ENCODE data around the gene CADM2.

Gene CADM2

GRCh38 chr3:85244091-85244490 is 285.3 kb downstream of the CADM2 start:
- no peak overlapping the region for H3K4me3 ChIP-seq (ENCODE audit: insufficient read depth in 1 of 2, low read depth in 1 of 2, low read length in 2 of 2)
- no peak overlapping the region for H3K4ac ChIP-seq (ENCODE audit: low read depth in 1 of 2, low read length in 2 of 2)
- no peak overlapping the region for H2AFZ ChIP-seq (ENCODE audit: low read depth, low read length)
- H2BK5ac ChIP-seq (ENCODE audit: low read depth, low read length, poor library complexity, severe bottlenecking): no peak overlapping the region
- no peak overlapping the region for H4K8ac ChIP-seq (ENCODE audit: low read length)
- H3K4me1 ChIP-seq (ENCODE audit: control insufficient read depth, insufficient read depth, low read depth, low read length): no peaks in the 10 kb centered on the region
- no peak overlapping the region for H3K4me2 ChIP-seq (ENCODE audit: low read length, poor library complexity, severe bottlenecking)
- no peak overlapping the region for H2BK15ac ChIP-seq (ENCODE audit: low read depth, poor library complexity, severe bottlenecking)
- no peak overlapping the region for H3K18ac ChIP-seq (ENCODE audit: low read depth in 1 of 2, low read length in 2 of 2)
- 75% methylated on average over 2 of the region's 4 CpGs for WGBS
- H3K14ac ChIP-seq (ENCODE audit: low read length in 2 of 2): no peak overlapping the region
- no peak overlapping the region for H3K23ac ChIP-seq (ENCODE audit: low read length in 2 of 2)
- H3K9ac ChIP-seq (ENCODE audit: low read length): no peak overlapping the region
- no peak overlapping the region for H2AK5ac ChIP-seq (ENCODE audit: low read length, severe bottlenecking)
- H2BK120ac ChIP-seq (ENCODE audit: low read depth, low read length): no peak overlapping the region
- no peak overlapping the region for H4K91ac ChIP-seq (ENCODE audit: low read length)
- no peak overlapping the region for H3K27ac ChIP-seq (ENCODE audit: low read length, poor library complexity, severe bottlenecking)
- H3K27me3 ChIP-seq (ENCODE audit: control insufficient read depth in 1 of 2, insufficient read depth in 1 of 2, low read length in 2 of 2): no peaks in the 10 kb centered on the region
- no peak overlapping the region for H2BK12ac ChIP-seq (ENCODE audit: low read length in 2 of 2)
- no peaks in the 10 kb centered on the region for H3K36me3 ChIP-seq (ENCODE audit: control insufficient read depth in 1 of 2, insufficient read depth in 2 of 2, low read depth in 1 of 2, low read length in 2 of 2)
- H3K9me3 ChIP-seq (ENCODE audit: control insufficient read depth, low read length): no peaks in the 10 kb centered on the region
- no peak for DNase-seq
- H3K79me1 ChIP-seq (replicated peaks; ENCODE audit: low read length, poor library complexity, severe bottlenecking): no peaks in the 10 kb centered on the region

- no peak overlapping the region for H3K27ac ChIP-seq (ENCODE audit: low read length, poor library complexity, severe bottlenecking)
- no peak overlapping the region for H2AFZ ChIP-seq (ENCODE audit: low read depth, low read length)
- no peaks in the 10 kb centered on the region for H3K9me3 ChIP-seq (ENCODE audit: control insufficient read depth, low read length)
- no peaks in the 10 kb centered on the region for H3K27me3 ChIP-seq (ENCODE audit: control insufficient read depth in 1 of 2, insufficient read depth in 1 of 2, low read length in 2 of 2)
- H3K14ac ChIP-seq (ENCODE audit: low read length in 2 of 2): no peak overlapping the region
- no peak overlapping the region for H3K4me2 ChIP-seq (ENCODE audit: low read length, poor library complexity, severe bottlenecking)
- no peak overlapping the region for H2AK5ac ChIP-seq (ENCODE audit: low read length, severe bottlenecking)
- H3K18ac ChIP-seq (ENCODE audit: low read depth in 1 of 2, low read length in 2 of 2): no peak overlapping the region
- no peak overlapping the region for H4K91ac ChIP-seq (ENCODE audit: low read length)
- H4K8ac ChIP-seq (ENCODE audit: low read length): no peak overlapping the region
- no peak for DNase-seq
- no peak overlapping the region for H2BK15ac ChIP-seq (ENCODE audit: low read depth, poor library complexity, severe bottlenecking)
- H2BK12ac ChIP-seq (ENCODE audit: low read length in 2 of 2): no peak overlapping the region
- no peak overlapping the region for H3K9ac ChIP-seq (ENCODE audit: low read length)
- no peaks in the 10 kb centered on the region for H3K4me1 ChIP-seq (ENCODE audit: control insufficient read depth, insufficient read depth, low read depth, low read length)
- H2BK120ac ChIP-seq (ENCODE audit: low read depth, low read length): no peak overlapping the region
- no peaks in the 10 kb centered on the region for H3K36me3 ChIP-seq (ENCODE audit: control insufficient read depth in 1 of 2, insufficient read depth in 2 of 2, low read depth in 1 of 2, low read length in 2 of 2)
- no peak overlapping the region for H2BK5ac ChIP-seq (ENCODE audit: low read depth, low read length, poor library complexity, severe bottlenecking)
- H3K4me3 ChIP-seq (ENCODE audit: insufficient read depth in 1 of 2, low read depth in 1 of 2, low read length in 2 of 2): no peak overlapping the region
- no peak overlapping the region for H3K23ac ChIP-seq (ENCODE audit: low read length in 2 of 2)
- H3K79me1 ChIP-seq (replicated peaks; ENCODE audit: low read length, poor library complexity, severe bottlenecking): no peaks in the 10 kb centered on the region
- WGBS: 100% methylated on average over 1 of the region's 2 CpGs
- H3K4ac ChIP-seq (ENCODE audit: low read depth in 1 of 2, low read length in 2 of 2): no peak overlapping the region
Observed at GRCh38 chr3:85244519-85244918, 285.7 kb downstream of the CADM2 start.

- no peaks in the 10 kb centered on the region for H3K27me3 ChIP-seq (ENCODE audit: control insufficient read depth in 1 of 2, insufficient read depth in 1 of 2, low read length in 2 of 2)
- H4K8ac ChIP-seq (ENCODE audit: low read length): no peak overlapping the region
- no peak overlapping the region for H2BK120ac ChIP-seq (ENCODE audit: low read depth, low read length)
- H3K23ac ChIP-seq (ENCODE audit: low read length in 2 of 2): no peak overlapping the region
- H3K14ac ChIP-seq (ENCODE audit: low read length in 2 of 2): no peak overlapping the region
- H3K79me1 ChIP-seq (replicated peaks; ENCODE audit: low read length, poor library complexity, severe bottlenecking): no peaks in the 10 kb centered on the region
- no peaks in the 10 kb centered on the region for H3K9me3 ChIP-seq (ENCODE audit: control insufficient read depth, low read length)
- no peak overlapping the region for H2BK5ac ChIP-seq (ENCODE audit: low read depth, low read length, poor library complexity, severe bottlenecking)
- DNase-seq: no peak
- H3K4me3 ChIP-seq (ENCODE audit: insufficient read depth in 1 of 2, low read depth in 1 of 2, low read length in 2 of 2): no peak overlapping the region
- H3K27ac ChIP-seq (ENCODE audit: low read length, poor library complexity, severe bottlenecking): no peak overlapping the region
- no peak overlapping the region for H2AK5ac ChIP-seq (ENCODE audit: low read length, severe bottlenecking)
- no peak overlapping the region for H3K18ac ChIP-seq (ENCODE audit: low read depth in 1 of 2, low read length in 2 of 2)
- H3K36me3 ChIP-seq (ENCODE audit: control insufficient read depth in 1 of 2, insufficient read depth in 2 of 2, low read depth in 1 of 2, low read length in 2 of 2): no peaks in the 10 kb centered on the region
- no peak overlapping the region for H3K4ac ChIP-seq (ENCODE audit: low read depth in 1 of 2, low read length in 2 of 2)
- H2BK12ac ChIP-seq (ENCODE audit: low read length in 2 of 2): no peak overlapping the region
- H2BK15ac ChIP-seq (ENCODE audit: low read depth, poor library complexity, severe bottlenecking): no peak overlapping the region
- H3K9ac ChIP-seq (ENCODE audit: low read length): no peak overlapping the region
- H4K91ac ChIP-seq (ENCODE audit: low read length): no peak overlapping the region
- 80% methylated on average over 1 of the region's 1 CpG for WGBS
- H3K4me2 ChIP-seq (ENCODE audit: low read length, poor library complexity, severe bottlenecking): no peak overlapping the region
- no peaks in the 10 kb centered on the region for H3K4me1 ChIP-seq (ENCODE audit: control insufficient read depth, insufficient read depth, low read depth, low read length)
- no peak overlapping the region for H2AFZ ChIP-seq (ENCODE audit: low read depth, low read length)
Observed at GRCh38 chr3:85251766-85252165, 293.0 kb downstream of the CADM2 start.

GRCh38 chr3:85252686-85253085 is 293.9 kb downstream of the CADM2 start:
- Histone ChIP-seq H3K9me3 (ENCODE audit: control insufficient read depth, low read length) (no peaks in the 10 kb centered on the region), H2AK5ac (ENCODE audit: low read length, severe bottlenecking) (no peak overlapping the region), H3K4ac (ENCODE audit: low read depth in 1 of 2, low read length in 2 of 2) (no peak overlapping the region), H3K4me1 (ENCODE audit: control insufficient read depth, insufficient read depth, low read depth, low read length) (no peaks in the 10 kb centered on the region), H3K14ac (ENCODE audit: low read length in 2 of 2) (no peak overlapping the region), H3K23ac (ENCODE audit: low read length in 2 of 2) (no peak overlapping the region), H3K27ac (ENCODE audit: low read length, poor library complexity, severe bottlenecking) (no peak overlapping the region), H4K91ac (ENCODE audit: low read length) (no peak overlapping the region), H3K36me3 (ENCODE audit: control insufficient read depth in 1 of 2, insufficient read depth in 2 of 2, low read depth in 1 of 2, low read length in 2 of 2) (no peaks in the 10 kb centered on the region), H3K4me3 (ENCODE audit: insufficient read depth in 1 of 2, low read depth in 1 of 2, low read length in 2 of 2) (no peak overlapping the region), H3K18ac (ENCODE audit: low read depth in 1 of 2, low read length in 2 of 2) (no peak overlapping the region), H2BK12ac (ENCODE audit: low read length in 2 of 2) (no peak overlapping the region), H3K4me2 (ENCODE audit: low read length, poor library complexity, severe bottlenecking) (no peak overlapping the region), H3K27me3 (ENCODE audit: control insufficient read depth in 1 of 2, insufficient read depth in 1 of 2, low read length in 2 of 2) (no peaks in the 10 kb centered on the region), H2BK15ac (ENCODE audit: low read depth, poor library complexity, severe bottlenecking) (no peak overlapping the region), H2BK120ac (ENCODE audit: low read depth, low read length) (no peak overlapping the region), H2AFZ (ENCODE audit: low read depth, low read length) (no peak overlapping the region), H3K79me1 (replicated peaks; ENCODE audit: low read length, poor library complexity, severe bottlenecking) (no peaks in the 10 kb centered on the region), H3K9ac (ENCODE audit: low read length) (no peak overlapping the region), H4K8ac (ENCODE audit: low read length) (no peak overlapping the region), H2BK5ac (ENCODE audit: low read depth, low read length, poor library complexity, severe bottlenecking) (no peak overlapping the region)
- WGBS: 30% methylated on average over 1 of the region's 1 CpG
- DNase-seq: no peak

All from mesenchymal stem cell (in vitro differentiated cells and primary cell).